IMR-90 (cell line): ENCODE results near the gene SMC4. TPM values are rescaled to one million over a fixed set of nuclear protein-coding genes. Genes with fewer than 3 reads are reported as not detected.

ENCODE experiments used
- ATAC-seq: fragments of 200-7000 bp; cut with Tn5 transposase; 2 replicates; pipeline ENCODE4 v1.9.1; 2020; ENCODE audit warnings: low read depth, mild to moderate bottlenecking, moderate library complexity
- BruUV-seq: library from RNA; stranded (reverse); fragments of 400-500 nt; replicated peaks from 2 replicates; lab custom pipeline; 2021; lab: Mats Ljungman, UMichigan
- CTCF ChIA-PET: fragments of 300-600 bp; formaldehyde crosslinking; extraction: SDS; loops from one replicate; lab custom pipeline; 2021; ENCODE audit warnings: antibody characterized with exemption; lab: Yijun Ruan, JAX
- POLR2A ChIA-PET: fragments of 300-600 bp; sonication (Branson Sonifier 250); formaldehyde crosslinking; loops from one replicate; lab custom pipeline; 2022; ENCODE audit warnings: antibody characterized with exemption; ENCODE audit not compliant: unreplicated experiment; lab: Charles Lee
- DNase-seq: peaks from one replicate; pipeline ENCODE4 v3.0.0; 2013
- H2AFZ ChIP-seq: replicated peaks from 2 replicates; pipeline ENCODE3; 2013; ENCODE audit warnings: low read length, mild to moderate bottlenecking; ENCODE audit not compliant: poor library complexity
- H2AK5ac ChIP-seq: 2 replicates; pipeline ENCODE4 v1.6.1; 2013; ENCODE audit warnings: low read depth, low read length, inconsistent platforms
- H2AK9ac ChIP-seq: replicated peaks from 2 replicates; pipeline ENCODE3; 2013; ENCODE audit warnings: mild to moderate bottlenecking, low read depth, low read length, moderate library complexity; ENCODE audit not compliant: poor library complexity
- H2BK120ac ChIP-seq: 2 replicates; pipeline ENCODE4 v1.6.1; 2013; ENCODE audit warnings: low read depth, low read length, inconsistent platforms
- H2BK15ac ChIP-seq: 3 replicates; pipeline ENCODE4 v1.6.1; 2013; ENCODE audit warnings: low read depth, low read length, inconsistent platforms
- H2BK20ac ChIP-seq: 2 replicates; pipeline ENCODE4 v1.6.1; 2013; ENCODE audit warnings: low read depth, mild to moderate bottlenecking, inconsistent platforms, low read length, moderate library complexity
- H2BK5ac ChIP-seq: 2 replicates; pipeline ENCODE4 v1.6.1; 2013; ENCODE audit warnings: mild to moderate bottlenecking, low read depth, low read length, inconsistent platforms; ENCODE audit not compliant: poor library complexity, severe bottlenecking
- H3K14ac ChIP-seq: replicated peaks from 2 replicates; pipeline ENCODE4 v1.6.1; 2013; ENCODE audit warnings: low read depth, low read length, inconsistent platforms
- H3K18ac ChIP-seq: 2 replicates; pipeline ENCODE4 v1.6.1; 2013; ENCODE audit warnings: low read depth, low read length, control low read depth
- H3K23ac ChIP-seq: 2 replicates; pipeline ENCODE4 v1.6.1; 2013; ENCODE audit warnings: low read depth, low read length, inconsistent platforms
- H3K27ac ChIP-seq: 2 replicates; pipeline ENCODE4 v1.5.1; 2013; ENCODE audit warnings: mild to moderate bottlenecking, control low read depth, low read length; ENCODE audit not compliant: insufficient read depth
- H3K27me3 ChIP-seq: 2 replicates; pipeline ENCODE4 v1.6.1; 2013; ENCODE audit warnings: low read length; ENCODE audit not compliant: control insufficient read depth, insufficient read depth
- H3K36me3 ChIP-seq: 2 replicates; pipeline ENCODE4 v1.6.1; 2013; ENCODE audit warnings: low read length, mixed read lengths; ENCODE audit not compliant: control insufficient read depth, insufficient read depth
- H3K4ac ChIP-seq: 2 replicates; pipeline ENCODE4 v1.6.1; 2013; ENCODE audit warnings: low read depth, low read length, inconsistent platforms
- H3K4me1 ChIP-seq: 2 replicates; pipeline ENCODE4 v1.6.1; 2013; ENCODE audit warnings: low read length, mixed read lengths; ENCODE audit not compliant: control insufficient read depth, insufficient read depth
- H3K4me2 ChIP-seq: 2 replicates; pipeline ENCODE4 v1.6.1; 2013; ENCODE audit warnings: low read depth, mild to moderate bottlenecking, control low read depth, low read length, moderate library complexity
- H3K4me3 ChIP-seq: 2 replicates; pipeline ENCODE4 v1.5.1; 2013; ENCODE audit warnings: low read depth, mild to moderate bottlenecking, control low read depth, low read length, moderate library complexity; ENCODE audit not compliant: insufficient read depth
- H3K56ac ChIP-seq: 2 replicates; pipeline ENCODE4 v1.6.1; 2013; ENCODE audit warnings: low read length, inconsistent platforms; ENCODE audit not compliant: insufficient read depth; ENCODE audit errors: extremely low read depth
- H3K79me1 ChIP-seq, 2 experiments: 2 replicates each; pipeline ENCODE4 v1.6.1; 2013; ENCODE audit warnings: low read length in 2 of 2, inconsistent platforms in 1 of 2, low read depth in 1 of 2
- H3K9ac ChIP-seq: 2 replicates; pipeline ENCODE4 v1.6.1; 2013; ENCODE audit warnings: low read depth, low read length, control low read depth
- H3K9me1 ChIP-seq: 2 replicates; pipeline ENCODE4 v1.6.1; 2013; ENCODE audit warnings: low read length, inconsistent platforms; ENCODE audit not compliant: insufficient read depth
- H3K9me3 ChIP-seq: 2 replicates; pipeline ENCODE4 v1.6.1; 2013; ENCODE audit warnings: low read length; ENCODE audit not compliant: control insufficient read depth, insufficient read depth
- H4K20me1 ChIP-seq: 2 replicates; pipeline ENCODE4 v1.6.1; 2013; ENCODE audit warnings: low read length, inconsistent platforms; ENCODE audit not compliant: insufficient read depth
- H4K5ac ChIP-seq: 2 replicates; pipeline ENCODE4 v1.6.1; 2013; ENCODE audit warnings: mild to moderate bottlenecking, low read depth, low read length, control low read depth
- H4K8ac ChIP-seq, 2 experiments: 2 replicates each; pipeline ENCODE4 v1.6.1; 2013; ENCODE audit warnings: low read depth in 2 of 2, low read length in 2 of 2, control low read depth in 1 of 2, inconsistent platforms in 1 of 2
- H4K91ac ChIP-seq: 2 replicates; pipeline ENCODE4 v1.6.1; 2013; ENCODE audit warnings: low read depth, low read length, inconsistent platforms; ENCODE audit not compliant: insufficient read depth
- CEBPB ChIP-seq: IDR thresholded peaks from 2 replicates; pipeline ENCODE4 v1.6.1; 2012; ENCODE audit warnings: low read depth, low read length, improper control_type of control experiment
- CHD1 ChIP-seq: IDR thresholded peaks from 2 replicates; pipeline ENCODE4 v1.6.1; 2012; ENCODE audit warnings: low read depth, low read length, improper control_type of control experiment
- FOS ChIP-seq: fragments of 150-350 bp; IDR thresholded peaks from 2 replicates; pipeline ENCODE4 v1.6.1; 2016; ENCODE audit warnings: low read depth, low read length
- MAFK ChIP-seq: IDR thresholded peaks from 2 replicates; pipeline ENCODE4 v1.6.1; 2012; ENCODE audit warnings: low read depth, low read length, improper control_type of control experiment
- MAZ ChIP-seq: IDR thresholded peaks from 2 replicates; pipeline ENCODE4 v1.6.1; 2012; ENCODE audit warnings: low read depth, mild to moderate bottlenecking, low read length, improper control_type of control experiment, moderate library complexity, borderline replicate concordance
- MXI1 ChIP-seq: IDR thresholded peaks from 2 replicates; pipeline ENCODE4 v1.6.1; 2012; ENCODE audit warnings: low read depth, mild to moderate bottlenecking, low read length, moderate library complexity, borderline replicate concordance
- NFE2L2 ChIP-seq: fragments of 150-350 bp; IDR thresholded peaks from 2 replicates; pipeline ENCODE4 v1.6.1; 2016; ENCODE audit warnings: low read depth, mild to moderate bottlenecking, low read length
- POLR2A ChIP-seq: IDR thresholded peaks from 2 replicates; pipeline ENCODE4 v1.6.1; 2012; ENCODE audit warnings: mild to moderate bottlenecking, low read depth, low read length
- RAD21 ChIP-seq: IDR thresholded peaks from 2 replicates; pipeline ENCODE4 v1.6.1; 2012; ENCODE audit warnings: low read length, improper control_type of control experiment
- RCOR1 ChIP-seq: IDR thresholded peaks from 2 replicates; pipeline ENCODE4 v1.6.1; 2012; ENCODE audit warnings: mild to moderate bottlenecking, low read length, improper control_type of control experiment; ENCODE audit not compliant: insufficient replicate concordance
- SMC3 ChIP-seq: fragments of 150-350 bp; IDR thresholded peaks from 2 replicates; pipeline ENCODE4 v1.6.1; 2016; ENCODE audit warnings: low read depth, mild to moderate bottlenecking, antibody characterized with exemption, low read length, moderate library complexity
- WGBS, 2 experiments: methylation state at CpG; one replicate each; pipeline versions ENCODE4 v1.1.5 to v1.1.7; 2013; ENCODE audit warnings: missing lambda C conversion rate in 2 of 2; ENCODE audit not compliant: insufficient read length in 1 of 2; ENCODE audit errors: extremely low coverage in 2 of 2; 5-methylcytosine and 5-hydroxymethylcytosine counted together
- dilution Hi-C: fragments of 300-500 bp; cut with HindIII; formaldehyde crosslinking; loops from one replicate; pipeline ENCODE4 v1.14.3; 2018; ENCODE audit warnings: low sequenced_read_pairs; ENCODE audit not compliant: unreplicated experiment
- in situ Hi-C: fragments of 300-500 bp; cut with MboI; formaldehyde crosslinking; loops from 3 replicates; pipeline ENCODE4 v1.14.3; 2019; ENCODE audit warnings: low sequenced_read_pairs, inconsistent platforms, mixed read lengths
- intact Hi-C: fragments of 100-400 bp; cut with micrococcal nuclease; formaldehyde crosslinking; loops from 2 replicates; pipeline ENCODE4 v1.10.0; 2022
- polyA plus RNA-seq, 3 experiments: library from polyadenylated mRNA; depleted of rRNA; stranded (reverse); fragments of >200 nt; gene quantifications; 2 replicates each; pipeline ENCODE4 v1.2.3, GENCODE V29; 2012; ENCODE audit warnings: low replicate concordance in 1 of 3
- total RNA-seq: library from RNA; depleted of rRNA; stranded (reverse); fragments of >200 nt; gene quantifications from 2 replicates; pipeline ENCODE4 v1.2.3, GENCODE V29; 2012
- TF ChIP-seq, protein P1 (sequence below): conservative IDR thresholded peaks from 2 replicates; pipeline ENCODE4 v1.5.1; 2012; ENCODE audit warnings: mild to moderate bottlenecking, low read depth, low read length, improper control_type of control experiment
- TF ChIP-seq, protein P2 (sequence below): fragments of 150-350 bp; IDR thresholded peaks from 2 replicates; pipeline ENCODE4 v1.6.1; 2017; ENCODE audit warnings: mild to moderate bottlenecking, antibody characterized with exemption, low read length, low read depth
- TF ChIP-seq, protein P3 (sequence below): fragments of 150-350 bp; IDR thresholded peaks from 2 replicates; pipeline ENCODE4 v1.6.1; 2016; ENCODE audit warnings: low read depth, mild to moderate bottlenecking, low read length, moderate library complexity, borderline replicate concordance

The SMC4 gene
- total and polyA plus RNA-seq, 2 of the 4 experiments (the other 2 are of a cell fraction): 48.8 to 50.1 TPM

DNA sequence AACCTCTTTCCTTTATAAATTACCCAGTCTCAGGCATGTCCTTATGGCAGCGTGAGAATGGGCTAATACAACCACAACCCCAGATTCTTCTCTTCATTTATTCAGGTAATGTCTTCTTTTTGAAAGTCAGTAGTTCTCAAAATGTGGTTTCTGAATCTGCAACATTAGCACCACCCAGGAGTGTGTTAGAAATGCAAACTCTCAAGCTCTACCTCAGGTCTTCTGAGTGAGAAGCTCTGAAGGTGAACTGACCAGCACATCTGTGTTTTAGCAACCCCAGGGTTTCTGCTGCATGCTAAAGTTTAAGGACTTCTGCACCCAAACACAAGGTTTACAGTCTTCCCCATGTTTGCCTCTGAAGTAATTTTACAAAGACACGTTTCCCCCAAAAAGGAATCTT lies 72.4 kb downstream of the SMC4 start:
- no peak for ATAC-seq
- no peak overlapping the region for H4K8ac ChIP-seq
- no peak overlapping the region for H3K14ac ChIP-seq
- ChIA-PET POLR2A (interaction anchor here (0.5 kb wide), 1 partner anchor 175 kb away, joined by 3 read pairs; no protein-coding TSS in a partner anchor), CTCF (no interaction called here)
- H3K4me3 ChIP-seq: no peak overlapping the region
- dilution Hi-C loops (no loop called here), intact Hi-C loops (no loop called here), in situ Hi-C loops (no loop called here)
- peaks cover 14% of the 10 kb centered on the region for H3K4me1 ChIP-seq
- H4K5ac ChIP-seq: no peak overlapping the region
- H4K91ac ChIP-seq: no peak overlapping the region
- peaks cover 8% of the 10 kb centered on the region for H3K9me1 ChIP-seq
- no peak overlapping the region for H3K18ac ChIP-seq
- no peak overlapping the region; the same call in 2 of the 3 replicates for H2BK15ac ChIP-seq
- H3K36me3 ChIP-seq: no peaks in the 10 kb centered on the region
- no peak overlapping the region for H2AFZ ChIP-seq
- no peak overlapping the region for H3K23ac ChIP-seq
- no peak overlapping the region for H3K27ac ChIP-seq
- H3K4me2 ChIP-seq: no peak overlapping the region
- H2AK5ac ChIP-seq: no peak overlapping the region
- WGBS, 2 experiments: no CpG with 5 or more reads among the region's 2 CpGs
- H2BK120ac ChIP-seq: no peak overlapping the region
- H3K4ac ChIP-seq: no peak overlapping the region
- H2BK20ac ChIP-seq: no peak overlapping the region
- H3K9me3 ChIP-seq: peaks cover 8% of the 10 kb centered on the region
- no peak for TF ChIP-seq MAZ
- TF ChIP-seq MXI1: no peak
- TF ChIP-seq NFE2L2: no peak
- no peak for TF ChIP-seq SMC3
- no peak for TF ChIP-seq CEBPB
- no peak for TF ChIP-seq RAD21
- TF ChIP-seq, protein P1, sequence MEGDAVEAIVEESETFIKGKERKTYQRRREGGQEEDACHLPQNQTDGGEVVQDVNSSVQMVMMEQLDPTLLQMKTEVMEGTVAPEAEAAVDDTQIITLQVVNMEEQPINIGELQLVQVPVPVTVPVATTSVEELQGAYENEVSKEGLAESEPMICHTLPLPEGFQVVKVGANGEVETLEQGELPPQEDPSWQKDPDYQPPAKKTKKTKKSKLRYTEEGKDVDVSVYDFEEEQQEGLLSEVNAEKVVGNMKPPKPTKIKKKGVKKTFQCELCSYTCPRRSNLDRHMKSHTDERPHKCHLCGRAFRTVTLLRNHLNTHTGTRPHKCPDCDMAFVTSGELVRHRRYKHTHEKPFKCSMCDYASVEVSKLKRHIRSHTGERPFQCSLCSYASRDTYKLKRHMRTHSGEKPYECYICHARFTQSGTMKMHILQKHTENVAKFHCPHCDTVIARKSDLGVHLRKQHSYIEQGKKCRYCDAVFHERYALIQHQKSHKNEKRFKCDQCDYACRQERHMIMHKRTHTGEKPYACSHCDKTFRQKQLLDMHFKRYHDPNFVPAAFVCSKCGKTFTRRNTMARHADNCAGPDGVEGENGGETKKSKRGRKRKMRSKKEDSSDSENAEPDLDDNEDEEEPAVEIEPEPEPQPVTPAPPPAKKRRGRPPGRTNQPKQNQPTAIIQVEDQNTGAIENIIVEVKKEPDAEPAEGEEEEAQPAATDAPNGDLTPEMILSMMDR: no peak
- TF ChIP-seq CHD1: no peak
- TF ChIP-seq, protein P2, sequence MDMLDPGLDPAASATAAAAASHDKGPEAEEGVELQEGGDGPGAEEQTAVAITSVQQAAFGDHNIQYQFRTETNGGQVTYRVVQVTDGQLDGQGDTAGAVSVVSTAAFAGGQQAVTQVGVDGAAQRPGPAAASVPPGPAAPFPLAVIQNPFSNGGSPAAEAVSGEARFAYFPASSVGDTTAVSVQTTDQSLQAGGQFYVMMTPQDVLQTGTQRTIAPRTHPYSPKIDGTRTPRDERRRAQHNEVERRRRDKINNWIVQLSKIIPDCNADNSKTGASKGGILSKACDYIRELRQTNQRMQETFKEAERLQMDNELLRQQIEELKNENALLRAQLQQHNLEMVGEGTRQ: no peak
- no peak for TF ChIP-seq FOS
- TF ChIP-seq, protein P3, sequence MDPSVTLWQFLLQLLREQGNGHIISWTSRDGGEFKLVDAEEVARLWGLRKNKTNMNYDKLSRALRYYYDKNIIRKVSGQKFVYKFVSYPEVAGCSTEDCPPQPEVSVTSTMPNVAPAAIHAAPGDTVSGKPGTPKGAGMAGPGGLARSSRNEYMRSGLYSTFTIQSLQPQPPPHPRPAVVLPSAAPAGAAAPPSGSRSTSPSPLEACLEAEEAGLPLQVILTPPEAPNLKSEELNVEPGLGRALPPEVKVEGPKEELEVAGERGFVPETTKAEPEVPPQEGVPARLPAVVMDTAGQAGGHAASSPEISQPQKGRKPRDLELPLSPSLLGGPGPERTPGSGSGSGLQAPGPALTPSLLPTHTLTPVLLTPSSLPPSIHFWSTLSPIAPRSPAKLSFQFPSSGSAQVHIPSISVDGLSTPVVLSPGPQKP: no peak
- no peak for TF ChIP-seq POLR2A
- TF ChIP-seq RCOR1: no peak
- no peak for TF ChIP-seq MAFK
- H2BK5ac ChIP-seq: no peak overlapping the region
- no peak for DNase-seq
- no peak overlapping the region for H2AK9ac ChIP-seq
- no TSS peak for BruUV-seq
- H3K9ac ChIP-seq: no peak overlapping the region
- no peaks in the 10 kb centered on the region for H4K20me1 ChIP-seq
- H3K79me1 ChIP-seq: no peaks in the 10 kb centered on the region; a peak in 1 of 4 replicates
- H3K56ac ChIP-seq: no peak overlapping the region
- H3K27me3 ChIP-seq: no peaks in the 10 kb centered on the region
